Right renal cortex interstitium (tissue), 3 donors: ENCODE data around the gene ANGPTL4. TPM values are rescaled to one million over a fixed set of nuclear protein-coding genes. Genes with fewer than 3 reads are reported as not detected.

Experiments used
- DNase-seq, 3 donors: peaks; one replicate each; pipeline ENCODE4 v3.0.0-alpha.2; 2013; ENCODE audit warnings: low read depth in 3 of 3, low spot score in 2 of 3
- polyA plus RNA-seq, 3 donors: library from polyadenylated mRNA; unstranded; fragments of 120-200 nt; gene quantifications; one replicate each; pipeline ENCODE4 v1.2.1, GENCODE V29; 2013; ENCODE audit not compliant: insufficient read length in 3 of 3

Gene ANGPTL4
- polyA plus RNA-seq, 3 donors: 1.4 to 2.5 (median 1.7) TPM

GRCh38 chr19:8387688-8388611, 24.0 kb downstream of the ANGPTL4 start:
- no peak for DNase-seq

- DNase-seq: no peak
Measured at GRCh38 chr19:8388612-8388958, 24.6 kb downstream of the ANGPTL4 start.

- peak; percentile 98 to 99 (median 99) for DNase-seq
Measured at GRCh38 chr19:8389891-8390616, 26.1 kb downstream of the ANGPTL4 start, which contains the start of gene RAB11B. RAB11B (plus strand) TSS chr19:8390360; CDS start chr19:8390417, 57 bp downstream.

GRCh38 chr19:8390617-8390981, 26.6 kb downstream of the ANGPTL4 start:
- DNase-seq: peak; percentile 57 to 80 (median 80)

- no peak for DNase-seq
Measured at GRCh38 chr19:8391198-8392016, 27.5 kb downstream of the ANGPTL4 start.

GRCh38 chr19:8392017-8392591, 28.1 kb downstream of the ANGPTL4 start:
- DNase-seq: no peak

- no peak for DNase-seq
Measured at GRCh38 chr19:8393192-8393870, 29.4 kb downstream of the ANGPTL4 start.

GRCh38 chr19:8393871-8394250, 29.9 kb downstream of the ANGPTL4 start:
- DNase-seq: no peak

GRCh38 chr19:8395621-8396082, 31.7 kb downstream of the ANGPTL4 start:
- DNase-seq: no peak

- DNase-seq: no peak
Measured at GRCh38 chr19:8396185-8396562, 32.2 kb downstream of the ANGPTL4 start.

GRCh38 chr19:8396563-8397203, 32.7 kb downstream of the ANGPTL4 start:
- no peak for DNase-seq

- no peak for DNase-seq
Measured at GRCh38 chr19:8397271-8397670, 33.3 kb downstream of the ANGPTL4 start.

- DNase-seq: no peak
Measured at GRCh38 chr19:8397746-8398310, 33.9 kb downstream of the ANGPTL4 start.

- peak in 1 of 3 donors; percentile 49 for DNase-seq
Measured at GRCh38 chr19:8398311-8398771, 34.4 kb downstream of the ANGPTL4 start.

- DNase-seq: no peak
Measured at GRCh38 chr19:8399681-8400188, 35.8 kb downstream of the ANGPTL4 start.

GRCh38 chr19:8401981-8402411, 38.0 kb downstream of the ANGPTL4 start:
- no peak for DNase-seq

GRCh38 chr19:8403098-8403819, 39.3 kb downstream of the ANGPTL4 start:
- DNase-seq: no peak

GRCh38 chr19:8403820-8404109, 39.8 kb downstream of the ANGPTL4 start:
- DNase-seq: no peak
